ENCODE results near the gene ALOXE3. TPM values are rescaled to one million over a fixed set of nuclear protein-coding genes. Genes with fewer than 3 reads are reported as not detected.

Gene ALOXE3
- total RNA-seq, 2 experiments from 2014 or later = 0.81 to 0.91 TPM

DNA sequence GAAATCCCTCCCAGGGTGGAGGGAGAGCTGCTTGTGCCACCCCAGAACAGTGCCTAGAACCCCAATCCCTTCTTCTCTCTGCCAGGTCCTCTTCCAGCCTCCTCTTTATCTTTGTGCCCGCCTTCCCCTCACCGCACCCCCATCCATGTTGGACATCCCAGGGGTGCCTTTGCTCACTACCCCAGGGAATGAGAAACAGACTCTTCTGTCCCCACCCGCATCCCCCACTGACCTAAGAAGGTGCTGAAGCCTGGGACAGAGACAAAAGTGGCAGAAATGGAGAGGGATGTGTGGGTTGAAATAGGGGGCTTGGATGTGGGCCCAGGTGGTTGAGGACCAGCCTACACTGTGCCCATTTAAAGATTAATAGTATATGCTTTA is 62.5 kb downstream of the ALOXE3 start:
- Mint-ChIP-seq H3K4me3 (no peak overlapping the region), H3K27me3 (peaks cover 39% of the 10 kb centered on the region), H3K4me1 (ENCODE audit: low read depth) (no peaks in the 10 kb centered on the region), H3K36me3 (ENCODE audit: low read depth) (no peaks in the 10 kb centered on the region), H3K9me3 (no peaks in the 10 kb centered on the region), H3K27ac (no peak overlapping the region)
- DNase-seq = no peak
- ChIA-PET POLR2A (no interaction called here), CTCF (interaction anchor here (1.3 to 2.3 kb wide), 2 partner anchors 18 to 65 kb away, joined by 3 to 19 read pairs; no protein-coding TSS in a partner anchor)
- Histone ChIP-seq H3K36me3 (ENCODE audit: insufficient read depth, low read length) (no peaks in the 10 kb centered on the region), H3K4me3 (ENCODE audit: low read length) (no peak overlapping the region), H3K27me3 (ENCODE audit: control insufficient read depth in 1 of 2, insufficient read depth in 2 of 2, low read length in 2 of 2) (peaks cover under 1 to 21% of the 10 kb centered on the region in 2 experiments), H3K4me1 (ENCODE audit: insufficient read depth, low read length) (peaks cover 15% of the 10 kb centered on the region), H3K27ac (ENCODE audit: low read depth in 1 of 2, low read length in 2 of 2) (no peak overlapping the region), H3K9me3 (ENCODE audit: control insufficient read depth in 1 of 2, insufficient read depth in 1 of 2, low read length in 2 of 2) (no peaks in the 10 kb centered on the region)
- ATAC-seq (ENCODE audit: poor library complexity) = no peak
- intact Hi-C loops (cut with DNase I, micrococcal nuclease) = loop anchor here (2.0 to 10.0 kb wide), 6 partner anchors 65 to 731 kb away; no protein-coding TSS in a partner anchor
- TF ChIP-seq, protein P1, sequence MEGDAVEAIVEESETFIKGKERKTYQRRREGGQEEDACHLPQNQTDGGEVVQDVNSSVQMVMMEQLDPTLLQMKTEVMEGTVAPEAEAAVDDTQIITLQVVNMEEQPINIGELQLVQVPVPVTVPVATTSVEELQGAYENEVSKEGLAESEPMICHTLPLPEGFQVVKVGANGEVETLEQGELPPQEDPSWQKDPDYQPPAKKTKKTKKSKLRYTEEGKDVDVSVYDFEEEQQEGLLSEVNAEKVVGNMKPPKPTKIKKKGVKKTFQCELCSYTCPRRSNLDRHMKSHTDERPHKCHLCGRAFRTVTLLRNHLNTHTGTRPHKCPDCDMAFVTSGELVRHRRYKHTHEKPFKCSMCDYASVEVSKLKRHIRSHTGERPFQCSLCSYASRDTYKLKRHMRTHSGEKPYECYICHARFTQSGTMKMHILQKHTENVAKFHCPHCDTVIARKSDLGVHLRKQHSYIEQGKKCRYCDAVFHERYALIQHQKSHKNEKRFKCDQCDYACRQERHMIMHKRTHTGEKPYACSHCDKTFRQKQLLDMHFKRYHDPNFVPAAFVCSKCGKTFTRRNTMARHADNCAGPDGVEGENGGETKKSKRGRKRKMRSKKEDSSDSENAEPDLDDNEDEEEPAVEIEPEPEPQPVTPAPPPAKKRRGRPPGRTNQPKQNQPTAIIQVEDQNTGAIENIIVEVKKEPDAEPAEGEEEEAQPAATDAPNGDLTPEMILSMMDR (IDR thresholded peaks at IDR 0.05) = no peak

DNA sequence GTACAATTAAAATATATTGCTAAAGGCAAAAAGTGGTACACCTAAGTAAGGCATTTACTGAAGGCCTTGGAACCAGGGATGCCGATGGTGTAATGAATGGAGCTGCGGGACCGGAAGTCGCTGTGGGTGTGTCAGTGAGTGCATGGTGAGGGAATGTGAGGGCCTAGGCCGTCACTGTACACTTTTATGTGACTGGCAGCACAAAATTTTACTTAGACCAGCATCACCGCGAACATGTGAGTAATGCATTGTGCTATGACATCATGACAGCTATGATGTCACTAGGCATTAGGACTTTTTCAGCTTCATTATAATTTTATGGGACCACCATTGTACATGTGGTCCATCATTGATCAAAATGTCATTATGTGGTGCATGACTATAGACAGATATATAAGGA is 64.7 kb downstream of the ALOXE3 start:
- Mint-ChIP-seq H3K36me3 (ENCODE audit: low read depth) (no peaks in the 10 kb centered on the region), H3K27me3 (peaks cover 17% of the 10 kb centered on the region), H3K9me3 (no peaks in the 10 kb centered on the region), H3K4me3 (no peak overlapping the region), H3K4me1 (ENCODE audit: low read depth) (no peaks in the 10 kb centered on the region), H3K27ac (no peak overlapping the region)
- DNase-seq (no peak), ATAC-seq (ENCODE audit: poor library complexity) (no peak)
- intact Hi-C loops (cut with DNase I, micrococcal nuclease) = loop anchor here in 1 of 2 experiments (10.0 kb wide), 1 partner anchor 69 kb away; no protein-coding TSS in a partner anchor
- no peaks in the 10 kb centered on the region for H3K9me3 ChIP-seq (ENCODE audit: control insufficient read depth in 1 of 2, insufficient read depth in 1 of 2, low read length in 2 of 2)
- CTCF ChIA-PET = no interaction called here
- H3K4me1 ChIP-seq (ENCODE audit: insufficient read depth, low read length) = peaks cover 15% of the 10 kb centered on the region
- POLR2A ChIA-PET = no interaction called here
- peaks cover 0 to 6% of the 10 kb centered on the region in 2 experiments for H3K27me3 ChIP-seq (ENCODE audit: control insufficient read depth in 1 of 2, insufficient read depth in 2 of 2, low read length in 2 of 2)
- no peaks in the 10 kb centered on the region for H3K36me3 ChIP-seq (ENCODE audit: insufficient read depth, low read length)
- no peak overlapping the region for H3K27ac ChIP-seq (ENCODE audit: low read depth in 1 of 2, low read length in 2 of 2)
- TF ChIP-seq, protein P1 (IDR thresholded peaks at IDR 0.05) = no peak
- H3K4me3 ChIP-seq (ENCODE audit: low read length) = no peak overlapping the region

DNA sequence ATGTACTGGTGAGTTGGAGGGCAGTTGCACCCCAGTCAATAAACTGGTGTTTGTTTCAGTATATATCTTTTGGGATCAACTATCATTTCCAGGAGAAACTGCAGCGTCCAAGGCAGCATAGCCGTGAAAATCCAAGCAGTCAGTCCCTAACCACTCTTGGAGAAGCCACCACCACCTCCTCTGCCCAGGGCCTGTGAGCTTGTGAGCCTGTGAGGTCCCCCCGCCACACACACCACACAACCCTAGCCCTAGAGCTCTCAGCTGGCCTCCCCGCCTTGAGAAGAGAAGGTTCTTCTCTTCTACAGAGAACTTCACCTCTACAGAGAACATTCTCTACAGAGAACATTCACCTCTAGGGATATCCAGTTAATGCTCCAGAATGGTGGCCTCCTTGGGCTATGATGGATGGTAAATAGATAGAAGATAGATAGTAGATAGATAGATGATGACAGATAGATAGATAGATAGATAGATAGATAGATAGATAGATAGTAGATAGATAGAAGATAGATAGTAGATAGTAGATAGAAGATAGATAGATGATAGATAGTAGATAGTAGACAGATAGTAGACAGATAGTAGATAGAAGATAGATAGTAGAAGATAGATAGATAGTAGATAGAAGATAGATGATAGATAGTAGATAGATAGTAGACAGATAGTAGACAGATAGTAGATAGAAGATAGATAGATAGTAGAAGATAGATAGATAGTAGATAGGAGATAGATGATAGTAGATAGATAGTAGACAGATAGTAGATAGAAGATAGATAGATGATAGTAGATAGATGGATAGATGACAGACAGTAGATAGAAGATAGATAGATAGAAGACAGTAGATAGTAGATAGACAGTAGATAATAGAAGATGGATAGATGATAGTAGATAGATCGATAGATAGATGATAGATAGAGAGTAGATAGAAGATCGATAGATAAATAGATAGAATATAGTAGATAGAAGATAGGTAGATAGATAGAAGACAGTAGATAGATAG is 65.8 kb downstream of the ALOXE3 start:
- H3K9me3 ChIP-seq (ENCODE audit: control insufficient read depth in 1 of 2, insufficient read depth in 1 of 2, low read length in 2 of 2) = no peaks in the 10 kb centered on the region
- no peak overlapping the region for H3K4me3 Mint-ChIP-seq
- H3K27me3 ChIP-seq (ENCODE audit: control insufficient read depth in 1 of 2, insufficient read depth in 2 of 2, low read length in 2 of 2) = no peaks in the 10 kb centered on the region
- no peaks in the 10 kb centered on the region for H3K4me1 Mint-ChIP-seq (ENCODE audit: low read depth)
- CTCF ChIA-PET = interaction anchor here (1.1 kb wide), 1 partner anchor 62 kb away, joined by 3 read pairs; no protein-coding TSS in a partner anchor
- no peaks in the 10 kb centered on the region for H3K36me3 ChIP-seq (ENCODE audit: insufficient read depth, low read length)
- no peak overlapping the region for H3K4me3 ChIP-seq (ENCODE audit: low read length)
- intact Hi-C loops (cut with DNase I, micrococcal nuclease) = loop anchor here in 1 of 2 experiments (10.0 kb wide), 1 partner anchor 68 kb away; no protein-coding TSS in a partner anchor
- peaks cover 11% of the 10 kb centered on the region for H3K4me1 ChIP-seq (ENCODE audit: insufficient read depth, low read length)
- no peaks in the 10 kb centered on the region for H3K9me3 Mint-ChIP-seq
- no peak overlapping the region for H3K27ac Mint-ChIP-seq
- POLR2A ChIA-PET = no interaction called here
- no peak for ATAC-seq (ENCODE audit: poor library complexity)
- peaks cover 10% of the 10 kb centered on the region for H3K27me3 Mint-ChIP-seq
- H3K27ac ChIP-seq (ENCODE audit: low read depth in 1 of 2, low read length in 2 of 2) = no peak overlapping the region
- TF ChIP-seq, protein P1 (IDR thresholded peaks at IDR 0.05) = no peak
- H3K36me3 Mint-ChIP-seq (ENCODE audit: low read depth) = no peaks in the 10 kb centered on the region
- no peak for DNase-seq
